Colonic mucosa (tissue), 4 donors: ENCODE data around the gene GM2A. TPM values are rescaled to one million over a fixed set of nuclear protein-coding genes. Genes with fewer than 3 reads are reported as not detected.
"Not testable (repeated sequence)": the region's sequence is repeated elsewhere in the genome, so short reads cannot be mapped to it uniquely, and the experiment has no call there.

Source experiments
- DNase-seq: peaks from one replicate; pipeline ENCODE4 v3.0.0-alpha.2; 2020
- H3K27ac ChIP-seq: fragments of 200-600 bp; one replicate; pipeline ENCODE4 v1.8.0; 2021
- H3K27me3 ChIP-seq: fragments of 200-600 bp; one replicate; pipeline ENCODE4 v1.8.0; 2021
- H3K36me3 ChIP-seq: fragments of 200-600 bp; one replicate; pipeline ENCODE4 v1.8.0; 2021
- H3K4me1 ChIP-seq: fragments of 200-600 bp; one replicate; pipeline ENCODE4 v1.8.0; 2021; ENCODE audit warnings: mild to moderate bottlenecking
- H3K4me3 ChIP-seq: fragments of 200-600 bp; one replicate; pipeline ENCODE4 v1.8.0; 2021
- H3K9ac ChIP-seq, 2 donors: one replicate each; pipeline ENCODE4 v1.7.0; 2013; ENCODE audit warnings: control low read depth in 2 of 2, low read depth in 2 of 2, low read length in 2 of 2
- H3K9me3 ChIP-seq: fragments of 200-600 bp; one replicate; pipeline ENCODE4 v1.8.0; 2021
- CTCF ChIP-seq: fragments of 200-600 bp; IDR thresholded peaks from one replicate; pipeline ENCODE4 v1.8.0; 2022; ENCODE audit warnings: antibody characterized with exemption, mild to moderate bottlenecking
- intact Hi-C: fragments of 100-400 bp; cut with DNase I; formaldehyde crosslinking; loops from one replicate; pipeline ENCODE4 v1.14.1; 2022
- total RNA-seq, 2 donors: library from RNA; stranded (reverse); fragmentation: NEBNext Ultra II Directional in 1 of 2; extraction: Animal tissue kit (Norgen Biotek cat#: 25700) in 1 of 2; gene quantifications; one replicate each; pipeline ENCODE4 v1.2.1, GENCODE V29; 2021
- donor health status: healthy.
- donor health status: DM: no; HTN: no; CAD: no.
- donor health status: DM: no; HTN: no; CAD: no.

The GM2A gene
- total RNA-seq, 2 donors from 2014 or later = 22.0 to 27.2 TPM

- no peak overlapping the region for H3K9ac ChIP-seq
- no peak overlapping the region for H3K4me3 ChIP-seq
- no peaks in the 10 kb centered on the region for H3K27me3 ChIP-seq
- no peaks in the 10 kb centered on the region for H3K4me1 ChIP-seq
- no peaks in the 10 kb centered on the region for H3K36me3 ChIP-seq
- no peak for TF ChIP-seq CTCF
- no peak overlapping the region for H3K27ac ChIP-seq
- intact Hi-C loops = no loop called here
- no peak for DNase-seq
- no peaks in the 10 kb centered on the region for H3K9me3 ChIP-seq
Observed at GRCh38 chr5:151228986-151229385, 24.0 kb upstream of the GM2A start.

- no peak for DNase-seq
- Histone ChIP-seq H3K4me1 (no peaks in the 10 kb centered on the region), H3K9ac (no peak overlapping the region), H3K9me3 (no peaks in the 10 kb centered on the region), H3K4me3 (no peak overlapping the region), H3K27ac (no peak overlapping the region), H3K36me3 (no peaks in the 10 kb centered on the region), H3K27me3 (no peaks in the 10 kb centered on the region)
- intact Hi-C loops = no loop called here
- no peak for TF ChIP-seq CTCF
Observed at GRCh38 chr5:151230048-151230680, 22.8 kb upstream of the GM2A start.

GRCh38 chr5:151231359-151231758, 21.6 kb upstream of the GM2A start:
- H3K36me3 ChIP-seq = no peaks in the 10 kb centered on the region
- no peak for TF ChIP-seq CTCF
- intact Hi-C loops = no loop called here
- no peaks in the 10 kb centered on the region for H3K27me3 ChIP-seq
- H3K4me3 ChIP-seq = no peak overlapping the region
- no peak overlapping the region for H3K27ac ChIP-seq
- no peak for DNase-seq
- no peaks in the 10 kb centered on the region for H3K9me3 ChIP-seq
- H3K4me1 ChIP-seq = no peaks in the 10 kb centered on the region
- H3K9ac ChIP-seq = no peak overlapping the region

- H3K27me3 ChIP-seq = no peaks in the 10 kb centered on the region
- no peak overlapping the region for H3K9ac ChIP-seq
- H3K4me3 ChIP-seq = no peak overlapping the region
- H3K36me3 ChIP-seq = no peaks in the 10 kb centered on the region
- H3K27ac ChIP-seq = no peak overlapping the region
- intact Hi-C loops = no loop called here
- no peaks in the 10 kb centered on the region for H3K4me1 ChIP-seq
- no peak for DNase-seq
- H3K9me3 ChIP-seq = no peaks in the 10 kb centered on the region
- TF ChIP-seq CTCF = no peak
Observed at GRCh38 chr5:151233616-151234085, 19.3 kb upstream of the GM2A start.

- peak; percentile 39 for DNase-seq
- Histone ChIP-seq H3K9ac (peak overlapping the region in 1 of 2 donors; percentile 34), H3K4me1 (no peaks in the 10 kb centered on the region), H3K4me3 (no peak overlapping the region), H3K27me3 (no peaks in the 10 kb centered on the region), H3K27ac (peak overlapping the region; percentile 22), H3K9me3 (no peaks in the 10 kb centered on the region), H3K36me3 (no peaks in the 10 kb centered on the region)
- intact Hi-C loops = loop anchor here (5.0 kb wide), 1 partner anchor 107 kb away; no protein-coding TSS in a partner anchor
- TF ChIP-seq CTCF = no peak
Observed at GRCh38 chr5:151234476-151235238, 18.3 kb upstream of the GM2A start.

- intact Hi-C loops = loop anchor here (5.0 kb wide), 1 partner anchor 108 kb away; no protein-coding TSS in a partner anchor
- not testable (repeated sequence) for H3K4me1 ChIP-seq, DNase-seq, H3K4me3 ChIP-seq, H3K36me3 ChIP-seq, H3K27me3 ChIP-seq, H3K9me3 ChIP-seq
- H3K9ac ChIP-seq = peak overlapping the region in 1 of 2 donors; percentile 34
- peak overlapping the region; percentile 22 for H3K27ac ChIP-seq
Observed at GRCh38 chr5:151235239-151235571, 17.8 kb upstream of the GM2A start.
